H1 (cell line): ENCODE data around the gene DMAC2. TPM values are rescaled to one million over a fixed set of nuclear protein-coding genes. Genes with fewer than 3 reads are reported as not detected.

Source experiments
- NRF1 ChIP-seq: IDR thresholded peaks from 2 replicates; pipeline ENCODE4 v1.6.1; 2011; ENCODE audit warnings: mild to moderate bottlenecking, low read depth, low read length, improper control_type of control experiment
- SIN3A ChIP-seq, 2 experiments: IDR thresholded peaks in 1 of 2; conservative IDR thresholded peaks in 1 of 2; 2 replicates each; pipeline ENCODE4 v1.6.1; 2011 to 2012; ENCODE audit warnings: low read length in 2 of 2, improper control_type of control experiment in 1 of 2, low read depth in 1 of 2, mild to moderate bottlenecking in 1 of 2
- TBP ChIP-seq: IDR thresholded peaks from 2 replicates; pipeline ENCODE4 v1.6.1; 2011; ENCODE audit warnings: low read depth, low read length, improper control_type of control experiment
- polyA plus RNA-seq, 7 experiments: library from polyadenylated mRNA; depleted of rRNA in 3 of 7; stranded (reverse) in 5 of 7; unstranded in 2 of 7; fragments of >200 nt in 5 of 7; fragments of 200-250 nt in 2 of 7; gene quantifications; 1 replicate in 5 of 7; 2 replicates in 1 of 7; 4 replicates in 1 of 7; pipeline versions ENCODE4 v1.2.1 to v1.2.3, GENCODE V29; 2011 to 2013; ENCODE audit warnings: missing spikeins in 2 of 7, mixed read lengths in 2 of 7
- total RNA-seq: library from RNA; stranded (reverse); fragmentation: NEBNext Ultra II Directional; extraction: Animal tissue kit (Norgen Biotek cat#: 25700); gene quantifications from 2 replicates; pipeline ENCODE4 v1.2.1, GENCODE V29; 2021

The DMAC2 gene
- total and polyA plus RNA-seq, 2 of the 8 experiments (the other 6 are each of a cell fraction or from before 2014, with no cell fraction given) = 86.8 to 170 TPM

GRCh38 chr19:41397086-41398049, 42.3 kb downstream of the DMAC2 start, which contains the start of the genes BCKDHA and EXOSC5 (continued):
- TF ChIP-seq TBP (peak; percentile 58), NRF1 (peak; percentile 95), SIN3A (conservative IDR thresholded peaks at IDR 0.05 in 1 of 2, IDR thresholded peaks at IDR 0.05 in 1 of 2; ENCODE audit: low read depth in 1 of 2, low read length in 2 of 2) (peak; percentile 99 to 100)
